NCI-H2029 (cell line): ENCODE data around the gene RAD52.
"Not testable (repeated sequence)": the region's sequence is repeated elsewhere in the genome, so short reads cannot be mapped to it uniquely, and the experiment has no call there.

Experiments used
- DNase-seq: peaks from one replicate; lab custom pipeline; 2025; lab: John Stamatoyannopoulos, UW

The RAD52 gene

DNA sequence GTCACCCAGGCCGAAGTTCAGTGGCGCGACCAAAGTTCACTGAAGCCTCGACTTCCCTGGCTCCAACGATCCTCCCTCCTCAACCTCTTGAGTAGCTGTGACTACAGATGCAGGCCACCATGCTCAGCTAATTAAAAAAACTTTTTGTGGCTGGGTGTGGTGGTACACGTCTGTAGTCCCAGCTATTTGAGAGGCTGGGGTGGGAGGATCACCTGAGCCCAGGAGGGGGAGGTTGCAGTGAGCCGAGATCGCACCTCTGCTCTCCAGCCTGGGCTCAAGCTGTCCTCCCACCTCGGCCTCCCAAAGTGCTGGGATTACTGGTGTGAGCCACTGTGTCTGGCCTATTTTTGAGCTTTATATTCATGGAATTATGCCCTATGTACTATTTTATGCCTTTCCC is 18.1 kb upstream of the RAD52 start:
- no peak for DNase-seq

DNA sequence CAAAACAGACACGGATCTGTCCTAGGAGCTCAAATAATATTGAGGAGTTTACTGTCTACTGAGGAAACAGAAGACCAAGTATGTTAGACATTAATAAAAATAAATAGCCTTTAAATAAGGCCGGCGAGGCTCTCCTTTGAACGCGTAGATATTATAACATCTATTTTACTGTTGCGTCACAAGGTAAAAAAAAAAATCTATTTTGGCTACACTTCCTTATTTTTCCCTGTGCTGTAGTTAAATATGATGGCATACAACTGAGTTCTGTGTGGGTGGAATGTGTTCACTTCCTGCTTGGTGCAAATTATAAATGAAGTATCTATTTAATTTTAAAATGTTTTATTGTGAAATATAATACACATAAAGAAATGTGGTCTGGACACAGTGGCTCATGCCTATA is 17.2 kb upstream of the RAD52 start:
- no peak for DNase-seq

DNA sequence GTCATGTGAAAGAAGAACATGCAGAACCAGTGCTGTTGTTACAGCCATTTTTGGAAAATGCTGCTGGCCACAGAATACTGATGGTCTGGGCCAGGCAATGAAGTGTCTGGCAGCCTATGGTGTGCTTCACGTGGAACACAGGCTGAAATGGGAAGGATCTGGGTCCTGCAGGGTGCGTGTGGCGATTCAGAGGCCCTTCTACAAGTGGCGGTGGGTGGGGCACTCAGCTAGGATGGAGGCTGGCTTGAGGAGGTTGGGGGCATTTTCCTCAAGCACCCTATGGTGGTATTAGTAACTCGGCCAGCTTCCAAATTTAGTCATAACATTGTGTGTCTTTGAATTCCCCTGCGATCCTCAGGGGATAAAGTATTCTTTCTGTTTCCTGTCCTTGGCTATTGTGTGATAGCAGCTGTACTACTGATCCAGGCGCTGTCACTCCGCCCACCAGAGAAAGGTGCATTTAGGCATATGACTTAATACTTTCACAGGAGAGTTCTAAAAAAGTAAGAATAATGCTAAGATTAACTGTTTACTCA is 9.2 kb upstream of the RAD52 start:
- DNase-seq: no peak

DNA sequence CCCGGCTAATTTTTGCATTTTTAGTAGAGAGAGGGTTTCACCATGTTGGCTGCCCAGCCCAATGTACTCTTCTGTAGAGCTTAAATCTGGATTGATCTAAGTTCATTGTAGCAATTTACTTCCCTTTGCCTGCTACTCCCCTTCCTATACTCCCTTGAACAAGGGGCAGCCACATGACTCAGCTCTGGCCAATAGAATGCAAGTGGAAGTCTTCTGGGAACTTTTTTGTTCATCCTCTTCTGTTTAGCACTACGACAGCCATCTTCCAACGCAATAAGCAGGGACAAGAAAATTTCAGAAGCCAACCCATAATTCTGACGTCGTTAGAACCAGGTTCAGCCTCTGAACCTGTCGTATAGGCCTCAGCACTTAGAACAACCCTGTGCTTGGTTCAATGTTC is 6.4 kb upstream of the RAD52 start:
- DNase-seq: no peak

DNA sequence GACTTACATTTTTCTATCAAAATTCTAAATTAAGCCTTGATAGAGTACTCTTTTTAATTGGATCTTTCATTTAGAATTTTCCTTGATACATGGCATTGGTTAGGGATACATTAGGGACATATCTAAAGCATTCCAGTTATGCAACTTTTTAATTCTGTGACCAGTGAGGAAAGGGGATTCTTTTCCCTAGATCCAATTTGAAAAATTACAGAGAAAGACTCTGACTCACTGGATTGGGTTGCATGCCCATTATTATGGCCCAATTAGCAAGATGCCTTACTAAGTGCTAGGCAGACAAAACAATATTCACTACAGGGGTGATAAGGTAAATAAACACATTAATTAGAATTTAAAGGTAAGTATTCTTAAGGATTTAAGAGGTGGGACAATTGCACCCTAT is 5.2 kb upstream of the RAD52 start:
- DNase-seq: no peak

DNA sequence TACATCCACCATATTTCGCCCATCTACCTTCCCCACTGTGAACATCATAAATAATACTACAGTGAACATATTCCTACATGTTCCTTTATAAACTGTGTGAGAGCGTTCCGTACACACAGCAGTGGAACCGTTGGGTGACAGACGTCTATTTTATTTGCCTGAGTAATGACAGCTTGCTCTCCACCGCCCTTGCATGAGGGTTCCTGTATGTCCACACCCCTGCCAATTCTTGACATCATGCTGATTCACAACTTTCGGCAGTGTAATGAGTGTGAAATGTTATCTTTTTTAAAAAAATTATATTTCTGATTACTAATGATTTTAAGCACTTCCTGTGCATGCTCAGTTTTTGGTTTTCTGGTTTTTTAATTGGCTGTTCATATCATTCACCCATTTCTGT is 4.3 kb upstream of the RAD52 start:
- no peak for DNase-seq

DNA sequence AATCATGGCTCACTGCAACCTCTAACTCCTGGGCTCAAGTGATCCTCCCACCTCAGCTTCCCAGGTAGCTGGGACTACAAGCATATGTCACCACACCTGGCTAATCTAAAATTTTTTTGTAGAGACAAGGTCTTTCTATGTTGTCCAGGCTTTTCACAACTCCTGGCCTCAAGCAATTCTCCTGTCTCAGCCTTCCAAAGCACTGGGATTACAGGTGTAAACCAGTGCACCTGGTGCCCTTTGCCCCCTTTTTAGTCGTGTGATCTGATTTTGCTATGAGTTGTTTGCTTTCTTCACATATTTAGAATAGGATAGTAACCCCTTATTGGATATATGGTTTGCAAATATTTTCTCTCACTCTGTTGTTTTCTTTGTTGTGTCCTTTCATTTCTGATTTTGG is 1.7 kb upstream of the RAD52 start:
- DNase-seq: no peak

DNA sequence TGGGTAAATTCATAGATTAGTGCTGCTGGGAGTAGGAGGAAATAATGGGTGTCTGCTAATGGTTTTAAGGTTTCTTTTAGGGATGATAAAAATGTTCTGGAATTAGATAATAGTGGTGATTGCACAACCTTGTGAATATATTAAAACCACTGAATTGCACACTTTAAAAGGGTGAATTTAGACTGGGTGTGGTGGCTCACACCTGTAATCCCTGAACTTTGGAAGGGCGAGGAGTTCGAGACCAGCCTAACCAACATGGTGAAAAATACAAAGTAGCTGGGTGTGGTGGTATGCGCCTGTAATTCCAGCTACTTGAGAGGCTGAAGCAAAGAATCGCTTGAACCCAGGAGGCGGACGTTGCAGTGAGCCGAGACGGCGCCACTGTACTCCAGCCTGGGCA is 1.3 kb downstream of the RAD52 start:
- no peak for DNase-seq

DNA sequence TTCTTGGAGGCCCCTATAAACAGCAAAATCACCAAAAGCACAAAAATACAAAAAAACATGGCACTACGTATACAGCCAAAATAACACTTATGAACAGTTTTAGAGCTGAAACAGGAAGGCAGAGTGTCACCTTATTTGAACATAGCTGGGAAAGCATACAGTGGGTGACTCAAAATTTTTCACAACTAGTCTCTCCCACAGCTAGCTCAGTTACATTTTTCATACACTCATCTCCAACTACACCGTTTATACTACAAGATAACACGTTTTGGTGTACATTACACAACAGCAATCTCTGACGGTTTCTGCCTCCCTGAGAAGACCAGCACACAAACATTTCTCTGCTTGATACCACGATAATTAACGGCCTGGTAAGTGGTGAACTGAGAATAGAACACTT is 2.9 kb downstream of the RAD52 start:
- no peak for DNase-seq

DNA sequence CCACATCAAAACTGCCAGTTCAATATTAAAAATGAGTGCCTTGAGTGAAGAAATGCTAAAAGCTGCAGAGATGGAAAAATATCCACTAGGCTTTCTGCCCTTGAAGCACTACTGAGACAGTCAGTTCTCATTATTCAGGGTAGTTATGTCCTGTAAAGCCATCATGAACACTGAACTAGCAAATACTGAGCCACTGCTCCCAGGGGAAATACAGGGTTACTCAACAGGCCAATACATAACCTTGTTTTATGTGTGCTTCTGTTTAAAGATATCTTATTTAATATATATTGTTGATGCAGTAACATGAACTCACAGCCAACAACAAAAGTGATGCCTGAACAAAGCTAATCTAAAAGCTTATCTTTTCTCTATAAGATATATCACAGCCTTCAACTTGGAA is 3.3 kb downstream of the RAD52 start:
- DNase-seq: no peak

DNA sequence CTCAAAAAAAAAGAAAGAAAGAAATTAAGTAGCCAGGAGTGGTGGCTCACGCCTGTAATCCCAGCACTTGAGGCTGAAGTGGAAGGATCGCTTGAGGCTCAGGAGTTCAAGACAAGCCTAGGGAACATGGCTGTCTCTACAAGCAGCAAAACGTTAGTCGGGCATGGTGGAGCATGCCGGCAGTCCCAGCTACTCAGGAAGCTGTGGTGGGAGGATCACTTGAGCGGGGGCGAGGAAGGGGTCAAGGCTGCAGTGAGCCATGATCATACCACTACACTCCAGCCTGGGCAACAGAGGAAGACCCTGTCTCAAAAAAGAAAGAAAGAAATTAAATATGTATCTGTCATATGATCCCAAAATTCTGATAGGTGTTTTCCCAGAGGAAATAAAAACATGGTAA is 5.3 kb downstream of the RAD52 start:
- DNase-seq: no peak

DNA sequence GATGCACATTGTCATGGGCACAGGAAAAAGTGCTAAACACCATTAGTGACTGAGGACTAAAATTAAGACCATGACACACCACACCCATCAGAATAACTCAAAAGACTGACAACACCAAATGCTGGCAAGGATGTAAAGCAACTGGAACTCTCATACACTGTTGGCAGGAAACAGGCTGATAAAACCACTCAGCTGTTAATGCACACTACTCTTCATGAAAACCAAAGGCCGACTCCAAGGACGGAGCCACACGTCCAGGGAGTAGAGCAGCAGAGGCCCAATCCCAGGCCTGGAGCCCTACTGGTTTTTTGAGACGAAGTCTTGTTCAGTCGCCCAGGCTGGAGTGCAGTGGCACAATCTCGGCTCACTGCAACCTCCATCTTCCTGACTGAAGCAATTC is 6.4 kb downstream of the RAD52 start:
- DNase-seq: no peak

DNA sequence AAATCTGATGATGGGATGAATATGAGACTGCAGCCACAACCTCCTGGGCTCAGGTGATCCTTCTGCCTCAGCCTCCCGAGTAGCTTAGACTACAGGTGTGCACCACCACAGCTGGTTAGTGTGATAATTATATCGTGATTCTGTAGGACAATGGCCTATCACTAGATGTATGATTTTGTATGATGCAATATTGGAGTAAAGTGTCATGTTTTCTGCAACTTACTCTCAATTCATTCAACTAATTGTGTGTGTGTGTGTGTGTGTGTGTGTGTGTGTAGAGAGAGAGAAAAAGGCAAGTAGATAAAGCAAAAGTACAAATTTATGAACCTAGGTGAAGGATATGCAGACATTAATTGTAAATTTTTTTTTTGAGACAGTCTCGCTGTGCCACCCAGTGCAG is 10.7 kb downstream of the RAD52 start:
- DNase-seq: no peak

DNA sequence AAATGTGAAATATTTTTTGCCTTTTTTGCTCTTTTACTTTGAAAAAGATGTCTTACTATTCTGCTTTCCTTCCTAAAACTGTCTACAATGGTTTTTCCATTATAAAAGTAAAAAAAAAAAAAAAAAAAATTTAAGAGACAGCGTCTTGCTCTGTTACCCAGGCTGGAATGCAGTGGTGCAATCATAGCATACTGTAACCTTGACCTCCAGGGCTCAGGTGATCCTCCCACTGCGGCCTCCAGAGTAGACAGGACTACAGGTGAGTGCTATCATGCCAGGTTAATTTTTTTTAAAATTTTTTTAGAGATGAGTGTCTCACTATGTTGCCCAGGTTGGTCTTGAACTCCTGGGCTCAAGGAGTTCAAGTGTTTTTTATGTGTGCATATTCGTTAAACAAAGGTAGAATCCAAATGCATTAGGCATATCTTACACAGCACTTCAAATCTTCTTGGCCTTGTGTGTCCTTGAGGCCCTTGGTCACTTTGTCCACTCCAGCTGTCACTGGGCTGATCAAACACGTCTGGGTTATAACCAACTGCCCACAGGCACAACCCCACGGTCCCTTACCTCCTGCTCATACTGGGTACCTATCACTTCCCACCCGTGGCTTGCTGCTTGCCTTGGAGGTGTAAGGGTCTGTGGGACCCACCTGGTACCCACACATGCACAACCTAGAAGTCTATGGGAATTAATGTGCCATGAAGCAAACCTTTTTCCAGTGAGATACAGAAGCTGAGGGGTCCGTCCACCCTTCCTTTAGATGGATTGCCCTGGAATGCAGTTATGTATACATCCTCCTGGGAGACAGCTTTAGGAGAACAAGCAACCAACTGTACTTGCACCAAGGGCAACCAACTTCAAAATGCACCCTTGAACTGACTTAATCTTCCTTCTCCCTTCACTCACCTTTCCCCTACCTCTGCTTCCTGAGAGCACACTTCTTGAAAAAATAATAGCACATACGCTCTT is 12.8 kb downstream of the RAD52 start:
- no peak for DNase-seq

DNA sequence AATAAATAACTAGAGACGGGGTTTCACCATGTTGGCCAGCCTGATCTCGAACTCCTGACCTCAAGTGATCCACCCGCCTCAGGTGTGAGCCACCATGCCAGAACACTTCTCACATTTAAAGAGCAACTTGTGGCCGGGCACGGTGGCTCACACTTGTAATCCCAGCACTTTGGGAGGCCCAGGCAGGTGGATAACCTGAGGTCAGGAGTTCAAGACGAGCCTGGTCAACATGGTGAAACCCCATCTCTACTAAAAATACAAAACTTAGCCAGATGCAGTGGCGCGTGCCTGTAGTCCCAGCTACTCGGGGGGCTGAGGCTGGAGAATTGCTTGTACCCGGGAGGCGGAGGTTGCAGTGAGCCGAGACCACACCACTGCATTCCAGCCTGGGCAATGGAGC is 13.6 kb downstream of the RAD52 start:
- not testable (repeated sequence) for DNase-seq

DNA sequence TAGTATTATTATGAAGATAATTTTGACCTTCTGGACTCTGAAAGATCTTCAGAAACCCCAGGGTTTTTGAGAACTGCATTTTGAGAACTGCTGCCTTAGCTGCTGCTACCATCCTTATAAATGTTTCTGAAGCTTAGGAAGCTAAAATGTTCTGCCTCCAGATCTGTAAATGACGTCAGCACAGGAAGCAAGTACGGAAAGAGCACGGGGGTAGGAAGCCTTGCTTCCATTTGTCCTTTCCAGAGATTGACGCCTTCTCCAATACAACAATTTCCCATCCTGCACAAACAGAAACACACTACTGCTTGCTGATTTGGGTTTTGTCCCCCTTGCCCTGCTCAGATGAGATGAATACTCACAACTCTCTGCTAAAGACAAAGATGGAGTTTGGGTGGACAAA is 17.9 kb downstream of the RAD52 start:
- DNase-seq: no peak

DNA sequence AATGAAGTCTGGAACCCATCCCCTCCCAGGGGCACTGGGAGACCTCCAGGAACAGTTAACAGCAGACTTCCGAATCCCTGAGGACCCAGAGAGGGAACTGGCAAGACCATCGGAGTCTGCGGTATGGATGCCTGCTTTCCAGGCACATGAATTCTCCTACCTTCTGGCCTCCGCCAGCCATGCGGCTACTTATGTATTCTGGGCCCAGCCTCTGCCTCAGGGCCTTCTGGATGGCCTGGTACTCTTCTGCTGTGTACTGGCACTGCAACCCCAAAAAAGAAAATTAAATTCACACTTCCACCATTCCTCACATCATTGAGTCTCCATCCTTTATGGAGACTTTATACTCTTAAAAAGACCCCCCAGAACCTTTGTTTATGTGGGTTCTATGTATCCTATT is 18.4 kb downstream of the RAD52 start:
- no peak for DNase-seq

DNA sequence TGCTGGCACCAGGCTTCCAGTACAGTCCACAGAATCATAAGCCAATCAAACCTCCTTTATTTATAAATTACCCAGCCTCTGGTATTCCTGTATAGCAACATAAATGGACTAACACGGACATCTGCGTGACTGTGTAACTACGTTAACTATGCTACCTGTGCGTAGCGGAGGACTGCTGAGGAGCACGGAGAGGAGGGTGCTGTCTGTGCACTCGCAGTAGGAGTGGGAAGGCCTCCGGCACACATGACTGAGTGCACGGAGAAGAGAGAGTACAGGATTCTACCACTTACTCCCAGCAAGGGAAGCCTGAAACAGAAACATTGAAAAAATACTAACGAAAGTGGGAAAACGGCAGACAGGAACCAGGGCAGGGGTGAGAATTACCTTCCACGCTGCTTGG is 22.9 kb downstream of the RAD52 start:
- no peak for DNase-seq

DNA sequence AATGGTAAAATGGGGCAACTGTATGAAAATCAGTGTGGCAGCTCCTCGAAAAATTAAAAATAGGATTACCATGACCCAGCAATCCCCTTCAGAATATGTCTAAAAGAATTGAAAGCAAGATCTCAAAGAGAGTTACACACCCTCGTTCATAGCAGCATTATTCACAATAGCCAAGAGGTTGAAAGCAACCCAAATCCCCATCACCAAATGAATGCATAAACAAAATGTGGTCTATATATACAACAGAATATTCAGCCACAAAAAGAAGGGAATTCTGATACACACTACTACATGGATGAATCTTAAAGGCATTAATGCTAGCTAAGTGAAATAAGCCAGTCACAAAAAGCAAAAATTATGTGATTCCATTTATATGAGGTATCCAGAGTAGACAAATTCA is 27.2 kb downstream of the RAD52 start:
- DNase-seq: no peak

DNA sequence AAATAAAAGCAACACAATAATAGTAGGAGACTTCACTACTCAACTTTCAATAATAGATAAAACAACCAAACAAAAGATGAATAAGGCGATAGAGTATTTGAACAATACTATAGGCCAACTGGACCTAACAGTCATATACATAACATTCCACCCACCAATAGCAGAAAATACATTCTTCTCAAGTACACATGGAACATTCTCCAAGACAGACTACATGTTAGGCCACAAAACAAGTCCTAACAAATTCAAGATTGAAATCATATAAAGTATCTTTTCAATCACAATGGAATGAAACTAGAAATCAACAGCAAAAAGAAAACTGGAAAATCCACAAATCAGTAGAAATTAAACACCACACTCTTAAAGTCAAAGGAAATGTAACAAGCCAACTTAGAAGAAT is 28.8 kb downstream of the RAD52 start:
- DNase-seq: no peak

DNA sequence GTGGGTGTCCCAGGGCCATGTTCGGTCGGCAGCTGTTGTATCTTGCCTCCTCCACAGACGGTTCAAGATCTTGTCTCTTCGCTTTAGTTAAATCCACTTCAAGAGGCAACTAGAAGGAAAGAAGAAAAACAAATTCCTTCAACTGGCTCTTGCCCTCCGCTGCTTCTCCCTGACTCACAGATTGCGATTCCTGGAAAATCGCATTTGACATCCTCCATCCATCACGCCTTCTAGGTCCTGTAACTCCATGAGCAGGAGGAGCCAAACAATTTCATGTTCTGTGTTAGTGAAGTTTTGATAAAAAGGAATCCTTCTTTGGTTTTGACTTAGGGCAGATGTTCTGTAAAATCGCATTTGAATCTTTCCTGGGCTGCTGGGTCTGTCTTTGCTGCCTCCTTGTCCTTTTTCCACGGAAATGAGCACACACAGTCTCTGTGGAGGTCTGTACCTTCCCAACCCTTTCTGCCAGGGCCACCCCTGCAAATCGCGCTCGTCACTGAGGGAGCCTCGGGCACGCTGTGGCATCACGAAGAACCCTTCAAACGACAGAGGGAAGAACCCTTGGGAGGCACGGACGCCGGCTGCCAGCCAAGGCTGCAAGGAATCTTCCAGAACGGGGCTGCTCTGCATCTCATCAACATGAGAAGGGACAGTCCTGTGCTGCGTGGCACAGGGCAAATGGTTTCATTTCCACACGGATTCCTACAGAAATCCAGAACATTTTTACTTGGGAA is 32.6 kb downstream of the RAD52 start:
- DNase-seq: no peak

DNA sequence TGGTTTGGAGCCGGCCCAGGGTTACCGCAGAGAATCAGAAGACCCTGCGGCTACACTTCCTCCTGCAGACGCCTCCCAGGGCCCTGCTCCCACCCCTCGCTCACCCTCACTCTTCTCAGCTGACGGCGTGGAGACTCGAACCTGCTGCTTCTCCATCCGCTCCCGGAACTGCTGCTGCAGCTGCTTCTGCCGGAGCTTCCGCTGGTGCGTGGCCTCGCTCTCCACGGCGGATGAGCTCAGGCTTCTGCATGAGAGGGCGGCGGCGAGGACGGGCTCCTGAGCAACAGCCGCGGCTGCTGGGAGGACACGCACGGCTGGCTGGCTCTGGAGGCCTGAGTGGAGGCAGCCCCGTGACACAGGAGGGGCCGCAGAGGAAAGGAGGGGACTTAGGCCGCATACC is 33.3 kb downstream of the RAD52 start:
- no peak for DNase-seq

DNA sequence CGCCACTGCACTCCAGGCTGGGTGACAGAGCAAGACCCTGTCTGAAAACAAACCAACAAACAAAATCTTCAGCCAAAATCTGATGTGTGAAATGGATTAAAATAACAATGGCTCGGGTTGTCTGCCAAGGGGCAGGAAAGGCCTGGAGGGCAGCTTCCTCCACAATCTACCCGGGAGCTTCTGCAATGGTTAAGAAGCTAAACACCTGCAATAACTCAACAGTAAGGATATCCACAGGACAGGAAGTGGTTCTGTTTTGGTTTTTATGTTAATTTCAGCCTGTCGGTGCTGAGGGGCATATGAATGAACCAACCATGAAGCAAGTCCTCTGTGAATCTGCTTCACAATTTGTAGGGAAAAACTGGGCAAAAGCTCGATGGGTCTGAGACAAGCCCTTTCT is 34.4 kb downstream of the RAD52 start:
- no peak for DNase-seq
